HG02610 (cell line): ENCODE data around the gene SEMA6D.

Experiments used
- ATAC-seq: cut with Tn5 transposase; IDR thresholded peaks from one replicate; pipeline ENCODE4 v1.9.1; 2021; ENCODE audit warnings: mild to moderate bottlenecking, moderate library complexity; ENCODE audit not compliant: unreplicated experiment

The SEMA6D gene

DNA sequence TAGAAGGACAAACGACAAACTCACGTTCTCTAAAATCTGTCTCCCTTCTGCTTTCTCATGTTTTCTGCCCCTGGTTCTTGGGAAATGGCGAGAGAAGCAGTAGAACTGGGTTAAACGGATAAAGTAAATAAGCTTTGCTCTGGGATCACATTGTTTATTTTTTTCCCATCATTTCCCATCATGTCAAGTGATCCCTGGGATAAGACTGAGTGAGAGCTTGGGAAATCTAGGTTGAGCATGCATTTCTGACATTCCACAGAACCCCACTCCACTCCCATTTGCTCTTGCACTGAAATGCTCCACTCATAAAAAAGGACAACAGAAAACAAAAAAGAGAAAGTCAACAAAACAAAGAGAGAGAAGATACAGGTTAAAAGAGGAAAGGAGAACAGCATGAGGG is 69.1 kb downstream of the SEMA6D start:
- ATAC-seq: no peak

DNA sequence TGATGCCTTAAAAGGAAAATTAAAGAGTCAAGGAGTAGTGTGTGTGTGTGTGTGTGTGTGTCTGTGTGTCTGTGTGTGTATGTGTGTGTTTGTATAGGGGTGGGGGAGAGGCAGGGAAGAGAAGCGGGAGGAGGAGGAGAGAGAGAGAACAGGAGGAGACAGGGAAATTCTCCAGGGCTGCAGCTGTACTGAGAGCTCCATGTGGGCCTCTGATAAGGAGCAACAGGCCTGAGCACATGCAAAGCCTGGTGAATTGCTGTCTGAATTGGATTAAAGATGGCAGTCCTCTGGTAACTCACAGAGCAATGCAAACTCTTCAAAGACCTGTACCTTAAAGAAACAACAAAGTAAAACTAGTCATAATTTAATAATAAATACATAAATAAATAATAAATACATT is 70.6 kb downstream of the SEMA6D start:
- no peak for ATAC-seq

DNA sequence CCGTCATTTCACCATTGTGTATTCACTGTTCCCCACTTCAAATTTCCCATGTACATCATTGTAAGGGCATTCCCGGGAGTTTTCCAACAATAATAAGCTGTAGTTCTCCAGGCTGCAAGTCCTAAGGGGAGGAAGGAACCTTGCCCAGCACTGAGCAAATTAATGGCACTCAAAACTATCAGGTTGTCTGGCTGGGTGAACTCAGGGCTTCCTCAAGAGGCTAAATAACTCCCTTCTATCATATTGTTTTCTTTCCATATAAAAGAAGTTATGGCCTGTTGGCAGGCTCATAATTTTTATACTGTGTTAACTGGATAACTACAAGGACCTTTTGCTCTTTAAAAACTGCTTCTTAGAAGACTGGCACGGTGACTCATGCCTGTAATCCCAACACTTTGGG is 71.4 kb downstream of the SEMA6D start:
- ATAC-seq: no peak

DNA sequence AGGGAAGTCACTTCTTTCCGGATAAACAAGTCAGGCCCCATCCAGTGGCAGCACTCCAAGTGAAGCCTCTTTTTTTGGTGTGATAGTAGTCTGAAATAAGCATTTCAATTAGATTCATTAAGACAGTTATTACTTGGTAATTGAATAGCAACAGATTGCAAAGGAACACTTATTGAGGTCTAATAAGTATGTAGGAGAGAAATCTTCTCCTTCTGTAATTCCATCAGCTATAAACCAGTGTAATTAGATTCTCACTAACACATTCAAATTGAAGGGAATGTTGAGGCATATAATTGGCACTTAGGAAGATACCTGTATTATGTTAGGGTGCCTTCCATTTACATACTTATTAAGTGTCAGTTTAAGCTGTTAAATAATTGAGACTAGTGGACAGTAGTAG is 73.9 kb downstream of the SEMA6D start:
- no peak for ATAC-seq

DNA sequence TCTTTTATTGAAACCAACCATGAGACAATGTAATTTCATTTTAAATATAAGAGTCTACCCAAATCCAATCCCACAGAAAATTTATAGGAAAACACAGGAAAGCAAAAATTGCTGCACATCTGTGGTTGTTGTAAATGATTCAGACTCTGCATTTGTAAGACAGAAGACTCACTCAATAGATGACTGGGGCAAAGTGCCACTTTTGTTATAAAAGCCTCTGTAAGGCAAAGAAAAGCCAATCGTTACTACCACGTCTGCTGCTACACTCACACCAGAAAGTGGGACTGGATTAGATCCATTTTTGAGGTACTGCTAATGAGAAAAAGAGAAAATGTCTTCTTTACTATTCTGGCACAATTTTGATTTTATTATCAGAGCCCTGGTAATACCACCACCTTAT is 74.9 kb downstream of the SEMA6D start:
- ATAC-seq: no peak

DNA sequence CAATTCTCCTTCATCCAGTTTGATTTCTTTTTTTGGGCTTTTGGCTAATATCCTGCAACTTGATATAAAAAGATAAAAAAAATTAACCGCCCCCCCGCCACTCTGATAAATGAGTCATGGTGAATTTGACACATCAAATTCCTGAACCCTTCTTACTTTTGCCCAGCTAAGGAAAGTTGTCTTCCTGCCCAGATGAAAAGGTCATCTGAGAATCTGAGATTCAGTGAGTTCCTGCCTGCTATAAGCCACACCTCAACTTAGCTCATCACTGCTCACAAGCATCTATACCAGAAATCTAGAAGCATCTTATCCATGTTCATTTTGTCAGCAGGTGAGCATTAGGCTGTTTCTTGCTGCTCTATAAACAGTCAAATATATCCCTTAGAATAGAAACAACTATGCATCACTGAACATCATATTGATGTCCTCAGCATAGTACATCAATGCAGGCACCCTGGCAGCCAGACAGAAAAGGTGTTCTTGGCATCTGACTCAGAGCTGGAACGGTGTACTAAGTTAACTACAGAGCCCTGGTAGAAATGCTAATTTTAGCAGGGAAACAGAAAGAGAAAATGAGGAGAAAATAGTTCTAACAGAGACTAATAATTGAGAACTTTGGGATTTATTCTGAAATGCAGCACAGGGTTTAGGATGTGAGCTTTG is 77.1 kb downstream of the SEMA6D start:
- no peak for ATAC-seq

DNA sequence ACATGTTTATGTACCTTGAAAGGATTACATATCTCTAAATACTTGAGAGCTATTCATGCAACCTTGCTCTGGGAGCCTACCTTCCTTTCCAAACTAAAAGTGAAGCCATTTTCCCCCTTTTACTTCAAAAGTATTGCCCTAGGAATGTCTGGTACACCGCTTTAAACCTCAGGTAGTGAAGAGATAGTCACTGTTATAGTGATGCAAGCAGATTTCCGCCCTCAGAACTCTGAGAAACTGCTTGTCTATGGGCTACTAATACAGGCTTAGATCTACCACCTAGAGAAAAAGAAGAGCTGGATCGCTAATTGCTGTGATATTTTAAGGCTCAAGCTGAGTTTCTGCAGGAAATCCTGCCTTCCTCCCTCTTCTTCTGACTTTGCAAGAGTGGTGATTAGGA is 78.6 kb downstream of the SEMA6D start:
- ATAC-seq: no peak

DNA sequence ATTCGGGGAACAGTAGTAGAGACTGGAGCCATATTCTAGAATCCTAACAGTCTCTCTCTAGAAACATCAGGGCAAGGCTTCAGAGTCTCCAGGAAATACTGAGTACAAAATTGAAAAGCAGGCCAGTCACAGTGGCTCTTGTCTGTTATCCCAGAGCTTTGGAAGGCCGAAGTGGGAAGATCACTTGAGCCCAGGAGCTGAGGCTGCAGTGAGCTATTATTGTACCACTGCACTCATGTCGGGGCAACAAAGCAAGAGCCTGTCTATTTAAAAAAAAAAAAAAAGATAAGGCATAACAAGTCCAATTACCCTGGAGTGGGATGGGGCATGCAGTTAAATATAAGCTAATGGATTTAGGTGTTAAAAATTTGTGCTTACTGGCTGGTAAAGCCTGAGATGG is 79.0 kb downstream of the SEMA6D start:
- no peak for ATAC-seq

DNA sequence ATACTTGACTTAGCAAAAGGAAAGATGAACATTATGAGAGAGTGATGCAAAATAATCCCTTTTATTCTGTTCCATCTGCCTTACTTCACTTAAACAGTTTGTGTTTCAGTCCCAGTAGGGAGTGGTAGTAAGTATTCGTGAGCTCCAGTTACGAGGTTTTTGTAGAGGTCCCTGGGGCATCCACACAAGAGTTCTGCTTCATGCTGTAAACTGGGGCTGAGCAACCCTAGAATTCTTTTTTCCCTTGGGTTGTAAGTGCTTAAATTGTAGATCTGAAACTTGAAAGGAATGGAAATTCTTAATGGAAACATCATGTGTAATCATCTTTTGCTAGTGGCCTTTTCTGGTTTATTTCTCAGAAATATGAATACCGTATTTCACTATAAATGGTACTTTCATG is 79.5 kb downstream of the SEMA6D start:
- no peak for ATAC-seq

DNA sequence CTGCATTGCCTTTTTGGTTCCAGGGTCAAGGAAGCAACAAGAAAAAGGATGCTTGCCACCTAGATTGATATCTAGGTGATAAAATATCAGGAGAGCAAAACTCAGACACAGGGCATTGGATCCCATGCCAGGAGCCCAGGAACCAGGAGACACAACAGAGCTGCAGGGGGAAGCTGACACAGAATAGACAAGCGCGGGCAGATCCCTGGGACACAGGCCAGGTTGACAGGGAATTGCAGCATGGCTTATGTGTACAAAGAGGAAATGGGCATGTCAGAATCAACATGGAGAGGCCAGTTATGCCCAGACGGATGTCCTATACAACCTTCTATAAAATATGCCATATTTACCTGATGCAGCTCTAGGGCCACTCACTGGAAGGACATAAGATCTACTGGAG is 84.2 kb downstream of the SEMA6D start:
- no peak for ATAC-seq

DNA sequence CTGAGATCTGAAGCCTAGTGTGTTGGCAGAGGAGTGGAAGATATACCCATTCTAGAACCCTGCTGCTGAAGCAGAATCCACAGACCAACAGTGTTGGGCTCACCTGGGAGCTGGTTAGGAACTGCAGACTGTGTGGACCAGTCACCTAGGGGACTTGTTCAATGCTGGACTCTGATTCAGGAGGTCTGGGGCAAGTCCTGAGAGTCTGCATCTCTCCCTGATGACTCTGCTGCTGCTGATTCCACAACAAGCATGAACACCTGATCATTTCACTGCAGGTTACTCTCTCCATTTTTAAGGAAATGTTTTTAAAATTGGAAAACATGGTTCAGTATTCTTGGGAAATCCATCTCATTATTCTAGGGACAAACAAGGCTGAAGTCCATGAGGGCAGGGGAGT is 84.9 kb downstream of the SEMA6D start:
- no peak for ATAC-seq

DNA sequence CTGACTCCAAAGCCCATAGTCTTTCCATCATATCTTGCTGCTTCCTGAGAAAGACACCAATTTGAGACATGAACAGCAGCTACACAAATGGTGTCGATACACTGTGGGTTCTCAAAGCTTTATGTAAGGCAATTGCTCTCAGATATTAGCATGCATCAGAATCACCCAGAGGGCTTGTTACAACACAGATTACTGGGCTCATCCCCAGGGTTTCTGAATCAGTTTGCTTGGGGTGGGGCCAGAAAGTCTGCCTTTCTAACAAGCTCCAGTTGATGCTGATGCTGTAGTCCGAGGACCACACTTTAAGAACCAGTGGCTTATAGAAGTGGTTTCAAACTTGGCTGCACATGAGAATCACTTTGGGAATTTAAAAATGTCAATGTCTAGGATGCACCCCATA is 86.5 kb downstream of the SEMA6D start:
- ATAC-seq: no peak

DNA sequence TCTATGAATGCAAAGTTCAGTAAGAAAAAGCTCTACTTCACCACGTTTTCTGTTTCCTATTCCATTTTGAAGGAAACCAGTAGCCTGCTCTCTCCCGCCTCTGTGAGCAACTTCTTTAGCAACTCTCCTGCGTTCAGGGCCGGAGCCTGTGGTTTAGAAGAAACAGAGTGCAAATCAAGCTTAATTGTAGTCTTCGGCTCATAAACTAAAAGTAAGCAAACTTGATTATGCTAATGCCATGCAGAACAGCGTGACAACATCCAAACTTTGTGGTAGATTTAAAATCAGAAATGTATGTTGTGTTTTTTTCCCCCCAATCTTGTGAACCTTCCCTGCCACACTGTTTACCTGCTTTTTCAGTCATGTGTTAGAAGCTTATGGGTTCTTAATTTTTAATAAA is 87.4 kb downstream of the SEMA6D start:
- ATAC-seq: no peak

DNA sequence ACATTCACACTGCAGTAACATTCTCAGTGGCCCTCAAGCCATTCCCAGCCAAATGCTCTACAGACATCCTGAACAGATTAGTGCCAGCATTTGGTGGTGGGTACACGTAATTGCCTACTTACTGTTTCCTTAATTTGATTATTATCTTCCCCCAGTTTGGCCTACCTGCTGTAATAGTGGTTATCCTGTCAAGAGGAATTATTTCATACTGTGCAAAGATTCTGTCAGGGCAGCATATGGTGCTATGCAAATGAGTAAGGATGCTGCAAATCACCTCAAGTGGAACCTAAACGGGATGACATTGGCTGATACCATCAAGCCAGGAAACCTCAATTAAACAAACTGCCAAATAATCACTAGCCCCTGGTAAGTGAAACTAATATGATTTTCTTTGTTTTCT is 88.7 kb downstream of the SEMA6D start:
- ATAC-seq: no peak

DNA sequence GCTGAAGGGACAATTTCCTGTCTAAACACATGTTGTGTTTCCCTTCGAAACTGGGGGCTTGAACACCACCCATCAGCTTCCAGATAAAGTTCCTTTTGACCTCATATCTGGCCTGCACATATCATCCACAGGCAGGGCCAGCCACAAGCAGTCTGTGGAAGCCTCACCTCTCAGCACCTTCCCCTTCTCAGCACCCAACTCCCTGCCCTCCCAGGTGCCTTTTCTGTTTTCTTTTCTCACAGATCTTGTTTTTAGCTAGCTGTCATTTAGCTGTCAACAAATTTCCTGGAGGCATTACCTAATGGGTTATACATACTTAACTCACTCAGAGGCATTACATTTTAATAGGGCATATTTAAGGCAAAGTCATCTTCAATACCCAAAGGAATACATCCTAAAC is 93.9 kb downstream of the SEMA6D start:
- ATAC-seq: no peak

DNA sequence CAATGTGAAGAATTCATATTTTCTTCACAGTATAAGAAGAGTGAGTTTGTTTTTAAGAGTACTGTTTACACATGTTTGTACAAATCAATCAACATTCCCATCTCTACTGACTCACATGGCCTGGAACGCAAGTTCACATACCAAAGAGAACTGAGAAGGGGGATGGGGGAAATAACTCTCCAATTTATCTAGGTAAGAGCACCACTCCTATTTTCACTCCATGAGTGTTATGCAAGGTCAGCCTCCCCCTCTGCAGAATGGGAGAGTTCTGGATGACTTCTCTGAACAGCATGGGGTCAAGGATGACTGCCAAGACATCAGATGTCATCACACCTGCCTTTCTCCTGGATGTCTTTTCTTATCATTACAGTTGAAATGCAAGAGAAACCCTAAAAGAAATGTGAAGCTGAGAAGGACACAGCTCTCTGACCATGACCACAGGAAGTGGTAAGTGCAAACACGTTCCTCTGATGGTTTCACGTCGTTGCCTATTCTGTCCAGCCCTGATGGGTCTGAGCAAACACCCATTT is 95.2 kb downstream of the SEMA6D start:
- ATAC-seq: peak; percentile 53

DNA sequence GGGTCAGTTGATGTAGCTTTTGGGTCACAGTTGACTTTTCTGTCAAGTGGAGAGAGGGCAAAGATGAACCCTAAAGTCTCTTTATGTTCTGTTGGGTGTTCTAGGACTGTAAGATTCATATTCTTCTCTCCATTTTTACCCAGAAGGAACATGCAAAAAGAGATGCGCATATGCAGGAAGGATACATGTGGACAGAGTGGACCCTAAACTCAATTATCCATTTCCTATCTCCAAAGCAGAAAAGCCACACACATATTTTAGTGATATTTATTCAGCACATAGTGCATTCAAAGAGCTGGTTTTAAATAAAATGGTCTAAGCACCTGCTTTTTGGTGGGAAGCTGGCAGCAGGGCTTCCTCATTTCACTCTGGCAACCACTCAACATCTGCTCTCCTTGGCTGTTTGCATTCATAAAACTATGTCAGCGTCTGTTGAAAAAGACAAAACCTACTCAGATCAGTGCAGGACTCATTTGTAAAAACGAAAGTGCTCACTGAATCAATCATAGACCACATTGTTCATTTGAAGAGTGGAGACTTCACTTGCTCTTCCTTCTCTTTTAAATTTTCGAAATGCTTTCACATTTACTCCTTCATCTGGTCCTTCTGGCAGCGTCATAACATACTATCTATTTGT is 96.6 kb downstream of the SEMA6D start:
- peak; percentile 95 for ATAC-seq

DNA sequence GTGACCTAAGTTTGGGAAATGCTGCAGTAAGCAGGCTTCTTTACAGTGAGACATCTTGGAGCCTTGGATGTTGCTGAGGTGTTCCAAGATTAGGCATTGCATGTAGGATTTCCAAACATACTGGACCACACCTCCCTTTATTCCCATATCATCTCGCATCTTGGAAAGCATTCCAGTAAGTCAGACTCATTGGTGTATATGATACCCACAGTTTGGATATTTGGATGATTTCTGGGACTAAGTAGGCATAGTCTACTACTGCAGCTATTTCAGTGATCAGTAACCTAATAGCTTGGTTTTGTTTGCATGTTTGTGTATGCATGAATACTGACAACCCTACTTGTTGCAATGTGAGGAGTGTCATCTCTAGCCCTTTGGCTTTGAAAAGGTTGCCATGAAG is 97.3 kb downstream of the SEMA6D start:
- ATAC-seq: no peak

DNA sequence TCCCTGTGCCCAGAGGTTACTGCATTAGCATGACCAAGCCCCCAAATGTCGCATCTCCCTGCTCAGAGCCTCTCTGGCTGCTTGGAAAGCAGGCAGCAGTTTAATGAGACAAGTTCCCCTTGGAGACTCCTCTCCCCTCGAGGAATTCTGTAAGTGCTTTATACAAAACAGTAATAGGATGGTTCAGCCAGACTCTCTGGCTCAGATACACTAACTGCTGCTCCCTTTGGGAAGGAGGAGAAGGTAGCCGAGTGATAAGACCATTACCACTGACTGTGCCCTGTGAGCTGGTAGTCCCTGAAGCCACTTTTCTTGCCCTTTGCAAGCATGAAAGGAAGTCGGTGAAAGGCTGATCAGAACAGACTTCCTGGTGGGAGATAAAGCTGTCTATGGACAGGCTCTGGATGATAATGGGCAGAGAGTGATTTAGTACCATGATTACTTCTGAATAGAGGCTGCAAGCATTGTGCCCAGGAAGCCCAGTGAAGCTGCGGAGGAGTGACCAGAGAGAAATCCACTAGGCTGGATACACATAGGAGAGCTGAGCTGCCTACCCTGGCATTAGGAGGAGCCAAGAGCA is 100.8 kb downstream of the SEMA6D start:
- no peak for ATAC-seq

DNA sequence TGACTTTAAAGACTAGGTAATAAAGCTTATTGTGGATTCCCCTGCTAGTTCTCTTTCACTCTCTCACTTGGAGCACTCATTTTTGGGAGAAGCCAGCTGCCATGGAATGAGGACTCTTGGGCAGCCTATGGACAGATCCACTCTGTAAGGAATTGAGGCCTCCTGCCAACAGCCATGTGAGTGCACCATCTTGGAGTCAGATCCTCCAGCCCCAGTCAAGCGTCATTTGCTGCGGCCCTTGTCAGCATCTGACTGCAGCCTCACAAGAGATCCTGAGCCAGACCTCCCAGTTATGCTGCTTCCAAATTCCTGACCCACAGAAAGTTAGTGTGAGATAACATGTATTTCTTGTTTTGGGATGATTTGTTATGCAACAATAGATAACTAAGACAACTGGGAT is 101.9 kb downstream of the SEMA6D start:
- ATAC-seq: no peak

DNA sequence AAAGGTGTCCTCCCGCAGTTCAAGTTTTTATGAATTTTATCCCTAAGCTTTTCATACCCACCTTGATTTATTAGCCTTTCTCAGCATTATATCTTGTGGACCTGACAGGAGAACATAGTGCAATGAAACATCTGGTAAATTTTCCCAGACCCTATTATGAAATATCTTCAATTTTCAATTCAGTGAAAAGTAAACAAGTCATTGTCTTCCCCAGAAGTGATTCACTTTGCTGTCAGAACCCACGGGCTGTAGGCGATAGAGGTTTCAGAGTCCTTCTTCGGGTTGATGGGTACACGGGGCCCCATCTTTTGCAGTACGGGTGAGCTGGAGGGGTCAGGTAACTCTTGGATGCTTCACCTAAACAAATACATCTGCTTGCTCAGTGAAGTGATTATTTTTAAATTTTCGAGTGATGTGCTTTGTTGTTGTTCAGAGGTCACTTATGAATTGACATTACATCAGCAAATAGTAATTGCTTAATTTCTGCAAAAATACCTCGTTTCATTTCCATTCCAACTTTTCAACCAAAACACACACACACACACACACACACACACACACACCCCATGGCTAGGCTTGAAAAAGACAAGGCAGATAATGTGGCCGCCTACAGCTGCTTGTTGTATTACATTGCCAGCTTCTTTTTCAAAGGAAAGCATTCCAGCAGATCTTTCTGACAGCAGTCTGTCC is 102.9 kb downstream of the SEMA6D start:
- ATAC-seq: no peak
